ENCODE results near the gene ANKRD11.

The ANKRD11 gene

GRCh38 chr16:89417352-89417751 is 73.0 kb downstream of the ANKRD11 start:
- no peak overlapping the region for H3K4me3 ChIP-seq (ENCODE audit: low read length)
- TF ChIP-seq CTCF (IDR thresholded peaks at IDR 0.05; ENCODE audit: insufficient read depth, low read depth, low read length, missing control alignments), result no peak
- DNase-seq (ENCODE audit: low read depth), result no peak

GRCh38 chr16:89413811-89414585 is 76.4 kb downstream of the ANKRD11 start:
- TF ChIP-seq CTCF (IDR thresholded peaks at IDR 0.05; ENCODE audit: insufficient read depth, low read depth, low read length, missing control alignments), result no peak
- no peak overlapping the region for H3K4me3 ChIP-seq (ENCODE audit: low read length)
- no peak for DNase-seq (ENCODE audit: low read depth)

GRCh38 chr16:89412811-89413210 is 77.5 kb downstream of the ANKRD11 start:
- DNase-seq (ENCODE audit: low read depth), result no peak
- no peak for TF ChIP-seq CTCF (IDR thresholded peaks at IDR 0.05; ENCODE audit: insufficient read depth, low read depth, low read length, missing control alignments)
- H3K4me3 ChIP-seq (ENCODE audit: low read length), result no peak overlapping the region

- DNase-seq (ENCODE audit: low read depth), result no peak
- TF ChIP-seq CTCF (IDR thresholded peaks at IDR 0.05; ENCODE audit: insufficient read depth, low read depth, low read length, missing control alignments), result no peak
- H3K4me3 ChIP-seq (ENCODE audit: low read length), result no peak overlapping the region
Measured at GRCh38 chr16:89411335-89411850, 79.0 kb downstream of the ANKRD11 start.

- peak; percentile 69 for DNase-seq (ENCODE audit: low read depth)
- H3K4me3 ChIP-seq (ENCODE audit: low read length), result no peak overlapping the region
Measured at GRCh38 chr16:89410794-89411309, 79.5 kb downstream of the ANKRD11 start.

GRCh38 chr16:89410322-89410721 is 80.0 kb downstream of the ANKRD11 start:
- no peak overlapping the region for H3K4me3 ChIP-seq (ENCODE audit: low read length)
- TF ChIP-seq CTCF (IDR thresholded peaks at IDR 0.05; ENCODE audit: insufficient read depth, low read depth, low read length, missing control alignments), result no peak
- no peak for DNase-seq (ENCODE audit: low read depth)

More at GRCh38 chr16:89410794-89411309, 79.5 kb downstream of the ANKRD11 start:
- TF ChIP-seq CTCF (IDR thresholded peaks at IDR 0.05; ENCODE audit: insufficient read depth, low read depth, low read length, missing control alignments), result peak; percentile 43
